Lung (tissue), 12 donors: ENCODE results near the gene EYA4. TPM values are rescaled to one million over a fixed set of nuclear protein-coding genes. Genes with fewer than 3 reads are reported as not detected.

Experiments used
- ATAC-seq: fragments of 200-7000 bp; cut with Tn5 transposase; one replicate; pipeline ENCODE4 v1.9.1; 2020; ENCODE audit warnings: moderate number of reproducible peaks; ENCODE audit not compliant: insufficient read depth, low FRiP score
- DNase-seq, 3 donors: peaks; one replicate each; pipeline ENCODE4 v3.0.0-alpha.2; 2013 to 2017
- H3K27ac ChIP-seq, 2 donors: one replicate each; pipeline ENCODE4 v1.5.1; 2013; ENCODE audit warnings: mild to moderate bottlenecking in 2 of 2, moderate library complexity in 2 of 2, control low read depth in 1 of 2, inconsistent platforms in 1 of 2, low read depth in 1 of 2, low read length in 1 of 2
- H3K27me3 ChIP-seq, 3 donors: one replicate each; pipeline ENCODE4 v1.5.1; 2013; ENCODE audit warnings: low read length in 2 of 3; ENCODE audit not compliant: control insufficient read depth in 3 of 3, insufficient read depth in 3 of 3
- H3K36me3 ChIP-seq, 4 donors: one replicate each; pipeline ENCODE4 v1.5.1; 2013; ENCODE audit warnings: low read length in 4 of 4, mild to moderate bottlenecking in 1 of 4, moderate library complexity in 1 of 4; ENCODE audit not compliant: control insufficient read depth in 4 of 4, insufficient read depth in 4 of 4
- H3K4me1 ChIP-seq, 5 donors: one replicate each; pipeline ENCODE4 v1.5.1; 2013; ENCODE audit warnings: low read length in 5 of 5, mild to moderate bottlenecking in 2 of 5, moderate library complexity in 1 of 5; ENCODE audit not compliant: control insufficient read depth in 5 of 5, insufficient read depth in 5 of 5
- H3K4me3 ChIP-seq: one replicate; pipeline ENCODE4 v1.5.1; 2013; ENCODE audit warnings: mild to moderate bottlenecking, control low read depth, moderate library complexity
- H3K9ac ChIP-seq, 2 donors: one replicate each; pipeline ENCODE4 v1.5.1; 2013; ENCODE audit warnings: low read length in 2 of 2, control low read depth in 1 of 2; ENCODE audit not compliant: insufficient read depth in 1 of 2
- H3K9me3 ChIP-seq, 4 donors: one replicate each; pipeline ENCODE4 v1.5.1; 2013; ENCODE audit warnings: low read length in 3 of 4, mild to moderate bottlenecking in 1 of 4, moderate library complexity in 1 of 4; ENCODE audit not compliant: control insufficient read depth in 4 of 4, insufficient read depth in 3 of 4
- CTCF ChIP-seq: IDR thresholded peaks from 2 replicates; pipeline ENCODE4 v1.5.1; 2012; ENCODE audit warnings: mild to moderate bottlenecking; ENCODE audit errors: control extremely low read depth, extremely low read depth
- WGBS, 2 donors: extraction: QIAGEN DNeasy Blood & Tissue Kit; methylation state at CpG; one replicate each; pipeline ENCODE4 v1.1.7; 2013; 5-methylcytosine and 5-hydroxymethylcytosine counted together
- polyA plus RNA-seq, 2 donors: library from polyadenylated mRNA; stranded (reverse); fragments of 200-250 nt; gene quantifications; one replicate each; pipeline ENCODE4 v1.2.1, GENCODE V29; 2013
- total RNA-seq, 2 donors: library from RNA; depleted of rRNA in 1 of 2; stranded (reverse); fragments of >200 nt in 1 of 2; gene quantifications; one replicate each; pipeline ENCODE4 v1.2.1, GENCODE V29; 2014 to 2021
- donor health status: control.
- donor health status: control.
- donor health status: Bipolar disorder and iron deficiency.
- donor health status: healthy.
- donor health status: DM: yes; HTN: yes; CAD: no.

Gene EYA4
- total and polyA plus RNA-seq, 4 donors, result 0.49 to 7.4 (median 2.2) TPM

GRCh38 chr6:133218852-133219251 lies 22.3 kb upstream of the EYA4 start:
- no peak for ATAC-seq

GRCh38 chr6:133223452-133224029 lies 17.6 kb upstream of the EYA4 start:
- H3K9me3 ChIP-seq, result no peaks in the 10 kb centered on the region
- DNase-seq (no peak), ATAC-seq (no peak)
- H3K9ac ChIP-seq, result no peak overlapping the region
- no peak for TF ChIP-seq CTCF
- H3K36me3 ChIP-seq, result no peaks in the 10 kb centered on the region
- no peak overlapping the region for H3K4me3 ChIP-seq
- no peaks in the 10 kb centered on the region for H3K27me3 ChIP-seq
- no peak overlapping the region for H3K27ac ChIP-seq
- H3K4me1 ChIP-seq, result no peaks in the 10 kb centered on the region
- WGBS, 2 donors, result 88% methylated on average over 3 of the region's 3 CpGs

More at GRCh38 chr6:133218852-133219251, 22.3 kb upstream of the EYA4 start:
- no peak for DNase-seq
- H3K27ac ChIP-seq, result no peak overlapping the region
- H3K4me3 ChIP-seq, result no peak overlapping the region
- 55 to 82% methylated on average over 3 of the region's 3 CpGs for WGBS, 2 donors
- no peaks in the 10 kb centered on the region for H3K4me1 ChIP-seq
- no peak overlapping the region for H3K9ac ChIP-seq
- no peaks in the 10 kb centered on the region for H3K27me3 ChIP-seq
- H3K36me3 ChIP-seq, result no peaks in the 10 kb centered on the region
- H3K9me3 ChIP-seq, result no peaks in the 10 kb centered on the region
- no peak for TF ChIP-seq CTCF

GRCh38 chr6:133225560-133225959 lies 15.6 kb upstream of the EYA4 start:
- H3K27me3 ChIP-seq, result no peaks in the 10 kb centered on the region
- no peak overlapping the region for H3K4me3 ChIP-seq
- H3K9ac ChIP-seq, result no peak overlapping the region
- ATAC-seq, result no peak
- peaks cover 0 to 3% (median 0%) of the 10 kb centered on the region in 5 donors for H3K4me1 ChIP-seq
- no peak for DNase-seq
- no peaks in the 10 kb centered on the region for H3K36me3 ChIP-seq
- no peak overlapping the region for H3K27ac ChIP-seq
- TF ChIP-seq CTCF, result no peak
- WGBS, 2 donors, result 96 to 97% methylated on average over 2 of the region's 2 CpGs
- H3K9me3 ChIP-seq, result no peaks in the 10 kb centered on the region

- Histone ChIP-seq H3K4me1 (peaks cover 0 to 6% (median 0%) of the 10 kb centered on the region in 5 donors), H3K4me3 (no peak overlapping the region), H3K27ac (no peak overlapping the region), H3K9ac (no peak overlapping the region), H3K9me3 (peaks cover 0 to 2% (median 0%) of the 10 kb centered on the region in 4 donors), H3K36me3 (no peaks in the 10 kb centered on the region), H3K27me3 (no peaks in the 10 kb centered on the region)
- no peak for TF ChIP-seq CTCF
- DNase-seq (no peak), ATAC-seq (no peak)
These were observed 13.8 kb upstream of the EYA4 start for GRCh38 chr6:133227344-133227743.
